Activated T-cell treated with anti-CD3 and anti-CD28 coated beads for 1 hour (primary cell): ENCODE measurements around the gene SLC25A15.

Experiments used
- DNase-seq: peaks from one replicate; pipeline ENCODE4 v3.0.0-alpha.2; 2020; ENCODE audit warnings: low read depth

SLC25A15 gene

GRCh38 chr13:40789275-40790153, at the start of gene SLC25A15:
Gene SLC25A15 (plus strand): TSS chr13:40789611. CDS start chr13:40793227, 3,616 bp downstream.
- peak; percentile 63 for DNase-seq

GRCh38 chr13:40749327-40749726, 40.1 kb upstream of the SLC25A15 start:
- DNase-seq, result no peak

GRCh38 chr13:40755082-40755700, 34.2 kb upstream of the SLC25A15 start:
- DNase-seq, result no peak

GRCh38 chr13:40756042-40756441, 33.4 kb upstream of the SLC25A15 start:
- DNase-seq, result no peak

GRCh38 chr13:40758811-40759210, 30.6 kb upstream of the SLC25A15 start:
- no peak for DNase-seq

GRCh38 chr13:40762849-40763248, 26.6 kb upstream of the SLC25A15 start:
- DNase-seq, result no peak

GRCh38 chr13:40764587-40765403, 24.6 kb upstream of the SLC25A15 start:
- DNase-seq, result no peak

- DNase-seq, result no peak
Measured at GRCh38 chr13:40765602-40766001, 23.8 kb upstream of the SLC25A15 start.

GRCh38 chr13:40769970-40770369, 19.4 kb upstream of the SLC25A15 start:
- no peak for DNase-seq

- no peak for DNase-seq
Measured at GRCh38 chr13:40770609-40770933, 18.8 kb upstream of the SLC25A15 start.

- DNase-seq, result peak; percentile 92
Measured at GRCh38 chr13:40770934-40771618, 18.3 kb upstream of the SLC25A15 start, which contains the start of gene MRPS31. Gene MRPS31 (minus strand): TSS chr13:40771190. CDS start chr13:40771136, 54 bp downstream.

- no peak for DNase-seq
Measured at GRCh38 chr13:40772765-40773473, 16.5 kb upstream of the SLC25A15 start.

- DNase-seq, result no peak
Measured at GRCh38 chr13:40774672-40775071, 14.7 kb upstream of the SLC25A15 start.

GRCh38 chr13:40776232-40776631, 13.2 kb upstream of the SLC25A15 start:
- DNase-seq, result no peak

- peak; percentile 52 for DNase-seq
Measured at GRCh38 chr13:40776681-40777165, 12.7 kb upstream of the SLC25A15 start.

GRCh38 chr13:40777166-40777808, 12.1 kb upstream of the SLC25A15 start:
- no peak for DNase-seq

- no peak for DNase-seq
Measured at GRCh38 chr13:40777809-40778175, 11.6 kb upstream of the SLC25A15 start.

GRCh38 chr13:40779049-40779448, 10.4 kb upstream of the SLC25A15 start:
- no peak for DNase-seq

- no peak for DNase-seq
Measured at GRCh38 chr13:40779796-40780285, 9.6 kb upstream of the SLC25A15 start.

GRCh38 chr13:40780822-40781401, 8.5 kb upstream of the SLC25A15 start:
- DNase-seq, result no peak
